ENCODE results near the gene DNAJC15.

Gene DNAJC15

GRCh38 chr13:43088093-43088511 is 64.7 kb downstream of the DNAJC15 start:
- no peak for DNase-seq

GRCh38 chr13:43089912-43090498 is 66.6 kb downstream of the DNAJC15 start:
- DNase-seq, result peak; percentile 66

- peak; percentile 73 for DNase-seq
Measured at GRCh38 chr13:43094901-43095300, 71.5 kb downstream of the DNAJC15 start.

- no peak for DNase-seq
Measured at GRCh38 chr13:43095771-43096719, 72.7 kb downstream of the DNAJC15 start.

- DNase-seq, result no peak
Measured at GRCh38 chr13:43100667-43101066, 77.3 kb downstream of the DNAJC15 start.

GRCh38 chr13:43102304-43102703 is 78.9 kb downstream of the DNAJC15 start:
- no peak for DNase-seq

- no peak for DNase-seq
Measured at GRCh38 chr13:43107780-43108179, 84.4 kb downstream of the DNAJC15 start.

GRCh38 chr13:43110036-43110435 is 86.7 kb downstream of the DNAJC15 start:
- DNase-seq, result no peak

GRCh38 chr13:43110658-43111057 is 87.3 kb downstream of the DNAJC15 start:
- DNase-seq, result no peak

- DNase-seq, result no peak
Measured at GRCh38 chr13:43111559-43112400, 88.4 kb downstream of the DNAJC15 start.

GRCh38 chr13:43113603-43114002 is 90.2 kb downstream of the DNAJC15 start:
- DNase-seq, result no peak

- DNase-seq, result no peak
Measured at GRCh38 chr13:43114504-43114903, 91.1 kb downstream of the DNAJC15 start.

- DNase-seq, result no peak
Measured at GRCh38 chr13:43115141-43115540, 91.8 kb downstream of the DNAJC15 start.

- no peak for DNase-seq
Measured at GRCh38 chr13:43116242-43116641, 92.9 kb downstream of the DNAJC15 start.

GRCh38 chr13:43118521-43118920 is 95.1 kb downstream of the DNAJC15 start:
- no peak for DNase-seq

- no peak for DNase-seq
Measured at GRCh38 chr13:43119206-43119605, 95.8 kb downstream of the DNAJC15 start.

GRCh38 chr13:43122791-43123190 is 99.4 kb downstream of the DNAJC15 start:
- no peak for DNase-seq

- no peak for DNase-seq
Measured at GRCh38 chr13:43123856-43124255, 100.5 kb downstream of the DNAJC15 start.

GRCh38 chr13:43124490-43124889 is 101.1 kb downstream of the DNAJC15 start:
- DNase-seq, result no peak

- no peak for DNase-seq
Measured at GRCh38 chr13:43126420-43126819, 103.0 kb downstream of the DNAJC15 start.

- DNase-seq, result no peak
Measured at GRCh38 chr13:43127103-43127798, 103.9 kb downstream of the DNAJC15 start.

- no peak for DNase-seq
Measured at GRCh38 chr13:43127827-43128226, 104.4 kb downstream of the DNAJC15 start.

- DNase-seq, result no peak
Measured at GRCh38 chr13:43128504-43128961, 105.1 kb downstream of the DNAJC15 start.

Measured in activated CD4-positive, alpha-beta T cell treated with anti-CD3 and anti-CD28 coated beads, Interleukin-10, Interleukin-2, amounts not matched to agents 100 ng/mL and 50 ng/mL, durations not matched to agents 16 hours and 8 hours (primary cell).